Lung (tissue), 12 donors: ENCODE data around the gene CD22. TPM values are rescaled to one million over a fixed set of nuclear protein-coding genes. Genes with fewer than 3 reads are reported as not detected.

Source experiments
- ATAC-seq: fragments of 200-7000 bp; cut with Tn5 transposase; one replicate; pipeline ENCODE4 v1.9.1; 2020; ENCODE audit warnings: moderate number of reproducible peaks; ENCODE audit not compliant: insufficient read depth, low FRiP score
- DNase-seq, 3 donors: peaks; one replicate each; pipeline ENCODE4 v3.0.0-alpha.2; 2013 to 2017
- H3K27ac ChIP-seq, 2 donors: one replicate each; pipeline ENCODE4 v1.5.1; 2013; ENCODE audit warnings: mild to moderate bottlenecking in 2 of 2, moderate library complexity in 2 of 2, control low read depth in 1 of 2, inconsistent platforms in 1 of 2, low read depth in 1 of 2, low read length in 1 of 2
- H3K27me3 ChIP-seq, 3 donors: one replicate each; pipeline ENCODE4 v1.5.1; 2013; ENCODE audit warnings: low read length in 2 of 3; ENCODE audit not compliant: control insufficient read depth in 3 of 3, insufficient read depth in 3 of 3
- H3K36me3 ChIP-seq, 4 donors: one replicate each; pipeline ENCODE4 v1.5.1; 2013; ENCODE audit warnings: low read length in 4 of 4, mild to moderate bottlenecking in 1 of 4, moderate library complexity in 1 of 4; ENCODE audit not compliant: control insufficient read depth in 4 of 4, insufficient read depth in 4 of 4
- H3K4me1 ChIP-seq, 5 donors: one replicate each; pipeline ENCODE4 v1.5.1; 2013; ENCODE audit warnings: low read length in 5 of 5, mild to moderate bottlenecking in 2 of 5, moderate library complexity in 1 of 5; ENCODE audit not compliant: control insufficient read depth in 5 of 5, insufficient read depth in 5 of 5
- H3K4me3 ChIP-seq: one replicate; pipeline ENCODE4 v1.5.1; 2013; ENCODE audit warnings: mild to moderate bottlenecking, control low read depth, moderate library complexity
- H3K9ac ChIP-seq, 2 donors: one replicate each; pipeline ENCODE4 v1.5.1; 2013; ENCODE audit warnings: low read length in 2 of 2, control low read depth in 1 of 2; ENCODE audit not compliant: insufficient read depth in 1 of 2
- H3K9me3 ChIP-seq, 4 donors: one replicate each; pipeline ENCODE4 v1.5.1; 2013; ENCODE audit warnings: low read length in 3 of 4, mild to moderate bottlenecking in 1 of 4, moderate library complexity in 1 of 4; ENCODE audit not compliant: control insufficient read depth in 4 of 4, insufficient read depth in 3 of 4
- WGBS, 2 donors: extraction: QIAGEN DNeasy Blood & Tissue Kit; methylation state at CpG; one replicate each; pipeline ENCODE4 v1.1.7; 2013; 5-methylcytosine and 5-hydroxymethylcytosine counted together
- polyA plus RNA-seq, 2 donors: library from polyadenylated mRNA; stranded (reverse); fragments of 200-250 nt; gene quantifications; one replicate each; pipeline ENCODE4 v1.2.1, GENCODE V29; 2013
- total RNA-seq, 2 donors: library from RNA; depleted of rRNA in 1 of 2; stranded (reverse); fragments of >200 nt in 1 of 2; gene quantifications; one replicate each; pipeline ENCODE4 v1.2.1, GENCODE V29; 2014 to 2021
- TF ChIP-seq, protein P1 (sequence below): IDR thresholded peaks from 2 replicates; pipeline ENCODE4 v1.5.1; 2012; ENCODE audit warnings: mild to moderate bottlenecking; ENCODE audit errors: control extremely low read depth, extremely low read depth
- donor health status: control.
- donor health status: control.
- donor health status: Bipolar disorder and iron deficiency.
- donor health status: healthy.
- donor health status: DM: yes; HTN: yes; CAD: no.

Gene CD22
- total and polyA plus RNA-seq, 4 donors = 4.7 to 53.8 (median 30.7) TPM

- 89 to 90% methylated on average over 2 of the region's 2 CpGs for WGBS, 2 donors
- Histone ChIP-seq H3K27ac (no peak overlapping the region), H3K36me3 (no peaks in the 10 kb centered on the region), H3K27me3 (no peaks in the 10 kb centered on the region), H3K9ac (no peak overlapping the region), H3K4me1 (peaks cover 0 to 21% (median 4%) of the 10 kb centered on the region in 5 donors), H3K4me3 (no peak overlapping the region), H3K9me3 (peaks cover 0 to 3% (median 0%) of the 10 kb centered on the region in 4 donors)
- TF ChIP-seq, protein P1, sequence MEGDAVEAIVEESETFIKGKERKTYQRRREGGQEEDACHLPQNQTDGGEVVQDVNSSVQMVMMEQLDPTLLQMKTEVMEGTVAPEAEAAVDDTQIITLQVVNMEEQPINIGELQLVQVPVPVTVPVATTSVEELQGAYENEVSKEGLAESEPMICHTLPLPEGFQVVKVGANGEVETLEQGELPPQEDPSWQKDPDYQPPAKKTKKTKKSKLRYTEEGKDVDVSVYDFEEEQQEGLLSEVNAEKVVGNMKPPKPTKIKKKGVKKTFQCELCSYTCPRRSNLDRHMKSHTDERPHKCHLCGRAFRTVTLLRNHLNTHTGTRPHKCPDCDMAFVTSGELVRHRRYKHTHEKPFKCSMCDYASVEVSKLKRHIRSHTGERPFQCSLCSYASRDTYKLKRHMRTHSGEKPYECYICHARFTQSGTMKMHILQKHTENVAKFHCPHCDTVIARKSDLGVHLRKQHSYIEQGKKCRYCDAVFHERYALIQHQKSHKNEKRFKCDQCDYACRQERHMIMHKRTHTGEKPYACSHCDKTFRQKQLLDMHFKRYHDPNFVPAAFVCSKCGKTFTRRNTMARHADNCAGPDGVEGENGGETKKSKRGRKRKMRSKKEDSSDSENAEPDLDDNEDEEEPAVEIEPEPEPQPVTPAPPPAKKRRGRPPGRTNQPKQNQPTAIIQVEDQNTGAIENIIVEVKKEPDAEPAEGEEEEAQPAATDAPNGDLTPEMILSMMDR = no peak
- ATAC-seq (no peak), DNase-seq (no peak)
Measured at GRCh38 chr19:35321291-35321690, 7.7 kb upstream of the CD22 start.

GRCh38 chr19:35322014-35322413 lies 7.0 kb upstream of the CD22 start:
- no peaks in the 10 kb centered on the region for H3K36me3 ChIP-seq
- no peak for DNase-seq
- H3K9ac ChIP-seq = no peak overlapping the region
- H3K9me3 ChIP-seq = peaks cover 0 to 3% (median 0%) of the 10 kb centered on the region in 4 donors
- 94% methylated on average over 9 of the region's 9 CpGs for WGBS, 2 donors
- peaks cover 0 to 17% (median 4%) of the 10 kb centered on the region in 5 donors for H3K4me1 ChIP-seq
- ATAC-seq = no peak
- H3K27ac ChIP-seq = no peak overlapping the region
- TF ChIP-seq, protein P1 = no peak
- no peak overlapping the region for H3K4me3 ChIP-seq
- H3K27me3 ChIP-seq = no peaks in the 10 kb centered on the region

- ATAC-seq = no peak
Measured at GRCh38 chr19:35327642-35328041, 1.3 kb upstream of the CD22 start.

More at GRCh38 chr19:35327642-35328041, 1.3 kb upstream of the CD22 start:
- no peaks in the 10 kb centered on the region for H3K27me3 ChIP-seq
- peaks cover 0 to 3% (median 0%) of the 10 kb centered on the region in 4 donors for H3K36me3 ChIP-seq
- 74% methylated on average over 4 of the region's 4 CpGs for WGBS, 2 donors
- no peak overlapping the region for H3K9ac ChIP-seq
- TF ChIP-seq, protein P1 = no peak
- no peaks in the 10 kb centered on the region for H3K4me1 ChIP-seq
- no peak for DNase-seq
- no peak overlapping the region for H3K27ac ChIP-seq
- no peak overlapping the region for H3K4me3 ChIP-seq
- no peaks in the 10 kb centered on the region for H3K9me3 ChIP-seq
